Endothelial cell of umbilical vein (primary cell): ENCODE data around the gene ATP10A.

ENCODE experiments used
- CTCF ChIP-seq, 2 donors: IDR thresholded peaks; 1 replicate in 1 of 2; 2 replicates in 1 of 2; pipeline ENCODE4 v1.5.1; 2011; ENCODE audit warnings: low read length in 2 of 2, mild to moderate bottlenecking in 2 of 2, moderate library complexity in 2 of 2, control low read depth in 1 of 2, inconsistent platforms in 1 of 2, low read depth in 1 of 2; ENCODE audit not compliant: insufficient read depth in 1 of 2; ENCODE audit errors: extremely low read depth in 1 of 2
- MYC ChIP-seq: IDR thresholded peaks from one replicate; pipeline ENCODE4 v1.6.1; 2011; ENCODE audit warnings: mild to moderate bottlenecking, low read depth, low read length
- POLR2A ChIP-seq: IDR thresholded peaks from 2 replicates; pipeline ENCODE4 v1.6.1; 2012; ENCODE audit warnings: low read depth, mild to moderate bottlenecking, control low read depth, low read length

- TF ChIP-seq POLR2A (no peak), CTCF (IDR thresholded peaks at IDR 0.05; ENCODE audit: extremely low read depth in 1 of 2, insufficient read depth in 1 of 2, low read depth in 1 of 2, low read length in 2 of 2) (no peak), MYC (no peak)
Measured at GRCh38 chr15:25680686-25681025, 182.5 kb downstream of the ATP10A start.
